HepG2 (cell line): ENCODE data around the gene MAPKAPK3. TPM values are rescaled to one million over a fixed set of nuclear protein-coding genes. Genes with fewer than 3 reads are reported as not detected.

Experiments used
- AHDC1 ChIP-seq: sonication (generic); formaldehyde crosslinking; IDR thresholded peaks from 2 replicates; pipeline ENCODE4 v1.5.1; 2020; ENCODE audit warnings: mild to moderate bottlenecking, missing genetic modification reagents, borderline replicate concordance
- ATF6 ChIP-seq: sonication (generic); formaldehyde crosslinking; conservative IDR thresholded peaks from 2 replicates; pipeline ENCODE4 v1.4.0; 2020; ENCODE audit warnings: missing genetic modification reagents
- FOXJ3 ChIP-seq: sonication (generic); formaldehyde crosslinking; IDR thresholded peaks from 2 replicates; pipeline ENCODE4 v1.4.0; 2020; ENCODE audit warnings: missing genetic modification reagents, mild to moderate bottlenecking, borderline replicate concordance
- GLI4 ChIP-seq: sonication (generic); formaldehyde crosslinking; IDR thresholded peaks from 2 replicates; pipeline ENCODE4 v1.5.1; 2020; ENCODE audit warnings: missing genetic modification reagents, mild to moderate bottlenecking, moderate library complexity, borderline replicate concordance
- HCFC1 ChIP-seq: fragments of 150-350 bp; IDR thresholded peaks from 2 replicates; pipeline ENCODE4 v1.6.1; 2014; ENCODE audit warnings: low read depth, low read length
- KDM2A ChIP-seq: sonication (generic); formaldehyde crosslinking; IDR thresholded peaks from 2 replicates; pipeline ENCODE4 v1.4.0; 2020; ENCODE audit warnings: low read depth, missing genetic modification reagents, borderline replicate concordance
- KDM6A ChIP-seq: IDR thresholded peaks from 2 replicates; pipeline ENCODE4 v1.6.1; 2016; ENCODE audit warnings: low read depth
- KMT2A ChIP-seq: sonication (generic); formaldehyde crosslinking; IDR thresholded peaks from 2 replicates; pipeline ENCODE4 v1.4.0; 2020; ENCODE audit warnings: missing genetic modification reagents
- MXD4 ChIP-seq: IDR thresholded peaks from 2 replicates; pipeline ENCODE4 v1.6.1; 2016; ENCODE audit warnings: mild to moderate bottlenecking, missing biosample characterization, missing genetic modification reagents
- NFE2 ChIP-seq: sonication (generic); formaldehyde crosslinking; IDR thresholded peaks from 2 replicates; pipeline ENCODE4 v1.4.0; 2020; ENCODE audit warnings: missing genetic modification reagents
- NR2C2 ChIP-seq: sonication (generic); formaldehyde crosslinking; IDR thresholded peaks from 2 replicates; pipeline ENCODE4 v1.4.0; 2020; ENCODE audit warnings: missing genetic modification reagents, mild to moderate bottlenecking, moderate library complexity, borderline replicate concordance
- POLR2AphosphoS5 ChIP-seq: IDR thresholded peaks from 2 replicates; pipeline ENCODE4 v1.6.1; 2012; ENCODE audit warnings: low read depth, low read length
- TEAD2 ChIP-seq: sonication (generic); formaldehyde crosslinking; IDR thresholded peaks from 2 replicates; pipeline ENCODE4 v1.9.0; 2021; ENCODE audit warnings: missing genetic modification reagents
- ZEB1 ChIP-seq: IDR thresholded peaks from 2 replicates; pipeline ENCODE4 v1.6.1; 2012; ENCODE audit warnings: mild to moderate bottlenecking, low read depth, inconsistent platforms; ENCODE audit not compliant: insufficient replicate concordance
- ZKSCAN1 ChIP-seq: fragments of 150-350 bp; IDR thresholded peaks from 2 replicates; pipeline ENCODE4 v1.6.1; 2014; ENCODE audit warnings: low read length
- ZNF441 ChIP-seq: sonication (generic); formaldehyde crosslinking; IDR thresholded peaks from 2 replicates; pipeline ENCODE4 v1.7.0; 2021; ENCODE audit warnings: missing genetic modification reagents, borderline replicate concordance
- ZNF746 ChIP-seq: sonication (generic); formaldehyde crosslinking; IDR thresholded peaks from 2 replicates; pipeline ENCODE4 v1.8.0; 2022; ENCODE audit warnings: mild to moderate bottlenecking, missing genetic modification reagents
- polyA plus RNA-seq, 8 experiments: library from polyadenylated mRNA; depleted of rRNA in 3 of 8; stranded (reverse) in 7 of 8; unstranded in 1 of 8; fragments of >200 nt; fragmentation: Illumina TruSeq in 4 of 8; extraction: Trizol in 4 of 8; gene quantifications; 2 replicates each; pipeline versions ENCODE4 v1.2.1 to v1.2.3, GENCODE V29; 2011 to 2016; ENCODE audit warnings: low read depth in 4 of 8, missing spikeins in 1 of 8, mixed read lengths in 1 of 8; ENCODE audit not compliant: insufficient read depth in 1 of 8
- total RNA-seq, 5 experiments: library from RNA; depleted of rRNA; stranded (reverse); fragments of >200 nt; fragmentation: Illumina TruSeq; extraction: Trizol; gene quantifications; 2 replicates each; pipeline ENCODE4 v1.2.3, GENCODE V29; 2016; ENCODE audit warnings: low read depth in 1 of 5
- TF ChIP-seq, protein P1 (sequence below): sonication (generic); formaldehyde crosslinking; IDR thresholded peaks from 2 replicates; pipeline ENCODE4 v1.8.1; 2023; ENCODE audit warnings: missing genetic modification reagents, inconsistent platforms, borderline replicate concordance
- TF ChIP-seq, protein P2 (sequence below): sonication (generic); formaldehyde crosslinking; IDR thresholded peaks from 2 replicates; pipeline ENCODE4 v1.5.0; 2020; ENCODE audit warnings: missing genetic modification reagents, mild to moderate bottlenecking, borderline replicate concordance
- TF ChIP-seq, protein P3 (sequence below): sonication (generic); formaldehyde crosslinking; IDR thresholded peaks from 2 replicates; pipeline ENCODE4 v1.4.0; 2020; ENCODE audit warnings: missing genetic modification reagents

Gene MAPKAPK3
- total and polyA plus RNA-seq, 2 of the 13 experiments (the other 11 are each of a cell fraction or from before 2014, with no cell fraction given): 39.9 to 41.2 TPM

DNA sequence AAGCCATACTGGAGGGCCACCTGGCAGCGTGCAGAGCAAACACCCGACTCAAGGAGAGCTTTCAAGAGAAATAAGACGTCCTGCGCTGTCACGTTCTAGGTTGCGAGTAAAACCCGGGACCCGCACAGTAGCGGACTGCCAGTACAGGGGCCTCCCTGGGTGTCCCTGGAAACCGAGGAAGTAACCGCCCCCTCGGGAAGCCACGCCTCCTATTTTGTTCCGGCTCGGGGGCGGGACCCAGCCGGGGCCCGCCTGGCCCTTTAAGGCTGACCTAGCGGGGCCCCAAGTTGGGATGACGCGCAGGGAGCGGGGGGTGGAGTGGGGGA, 218 bp upstream of the MAPKAPK3 start (continued):
- TF ChIP-seq NFE2 (CRISPR knock-in tag) (no peak), FOXJ3 (CRISPR knock-in tag) (no peak), MXD4 (no peak), KDM6A (no peak), ZEB1 (no peak), ZNF746 (CRISPR knock-in tag) (0 out of 2 replicates have a peak, but pooled peaks have one; percentile 32), HCFC1 (no peak), POLR2AphosphoS5 (no peak), KDM2A (no peak), KMT2A (no peak), AHDC1 (CRISPR knock-in tag) (no peak), ATF6 (CRISPR knock-in tag) (no peak), TEAD2 (CRISPR knock-in tag) (no peak), NR2C2 (CRISPR knock-in tag) (no peak), ZKSCAN1 (no peak), ZNF441 (CRISPR knock-in tag) (no peak), GLI4 (CRISPR knock-in tag) (no peak)
- TF ChIP-seq, protein P1, sequence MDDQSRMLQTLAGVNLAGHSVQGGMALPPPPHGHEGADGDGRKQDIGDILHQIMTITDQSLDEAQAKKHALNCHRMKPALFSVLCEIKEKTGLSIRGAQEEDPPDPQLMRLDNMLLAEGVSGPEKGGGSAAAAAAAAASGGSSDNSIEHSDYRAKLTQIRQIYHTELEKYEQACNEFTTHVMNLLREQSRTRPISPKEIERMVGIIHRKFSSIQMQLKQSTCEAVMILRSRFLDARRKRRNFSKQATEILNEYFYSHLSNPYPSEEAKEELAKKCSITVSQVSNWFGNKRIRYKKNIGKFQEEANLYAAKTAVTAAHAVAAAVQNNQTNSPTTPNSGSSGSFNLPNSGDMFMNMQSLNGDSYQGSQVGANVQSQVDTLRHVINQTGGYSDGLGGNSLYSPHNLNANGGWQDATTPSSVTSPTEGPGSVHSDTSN: no peak
- TF ChIP-seq, protein P2, sequence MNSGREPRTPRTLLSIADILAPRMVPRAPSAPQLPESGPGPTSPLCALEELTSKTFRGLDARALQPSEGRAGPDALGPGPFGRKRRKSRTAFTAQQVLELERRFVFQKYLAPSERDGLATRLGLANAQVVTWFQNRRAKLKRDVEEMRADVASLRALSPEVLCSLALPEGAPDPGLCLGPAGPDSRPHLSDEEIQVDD: no peak
- TF ChIP-seq, protein P3, sequence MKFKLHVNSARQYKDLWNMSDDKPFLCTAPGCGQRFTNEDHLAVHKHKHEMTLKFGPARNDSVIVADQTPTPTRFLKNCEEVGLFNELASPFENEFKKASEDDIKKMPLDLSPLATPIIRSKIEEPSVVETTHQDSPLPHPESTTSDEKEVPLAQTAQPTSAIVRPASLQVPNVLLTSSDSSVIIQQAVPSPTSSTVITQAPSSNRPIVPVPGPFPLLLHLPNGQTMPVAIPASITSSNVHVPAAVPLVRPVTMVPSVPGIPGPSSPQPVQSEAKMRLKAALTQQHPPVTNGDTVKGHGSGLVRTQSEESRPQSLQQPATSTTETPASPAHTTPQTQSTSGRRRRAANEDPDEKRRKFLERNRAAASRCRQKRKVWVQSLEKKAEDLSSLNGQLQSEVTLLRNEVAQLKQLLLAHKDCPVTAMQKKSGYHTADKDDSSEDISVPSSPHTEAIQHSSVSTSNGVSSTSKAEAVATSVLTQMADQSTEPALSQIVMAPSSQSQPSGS (CRISPR knock-in tag): 0 out of 2 replicates have a peak, but pooled peaks have one; percentile 2
